ENCODE data around the gene ZNF710. TPM values are rescaled to one million over a fixed set of nuclear protein-coding genes. Genes with fewer than 3 reads are reported as not detected.

The ZNF710 gene
- total RNA-seq, 1 experiment from 2014 or later, result 10.0 TPM

DNA sequence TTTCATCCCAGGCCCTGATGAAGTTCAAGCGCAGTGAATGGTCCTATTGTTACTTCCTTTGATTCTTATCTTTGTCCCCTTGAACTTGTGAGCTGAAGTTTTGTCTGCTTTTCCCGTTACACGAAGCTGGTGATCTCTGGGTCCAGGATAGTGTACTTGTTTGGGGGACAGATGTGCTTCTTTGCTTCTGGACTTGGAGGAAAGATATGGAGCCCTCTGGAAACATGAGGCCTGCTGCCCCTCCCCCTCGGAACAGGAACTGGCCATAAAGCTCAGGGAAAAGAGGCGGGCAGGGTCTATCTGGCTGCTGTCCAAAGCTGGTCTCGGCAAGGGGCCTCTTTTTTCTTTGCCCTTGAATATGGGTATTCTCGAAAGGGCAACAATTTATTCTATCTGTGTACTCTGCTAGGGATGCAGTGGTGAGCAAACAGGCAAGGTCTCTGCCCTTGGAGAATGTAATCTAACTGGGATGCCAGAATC lies 53.5 kb downstream of the ZNF710 start (continued):
- TF ChIP-seq, protein P1, sequence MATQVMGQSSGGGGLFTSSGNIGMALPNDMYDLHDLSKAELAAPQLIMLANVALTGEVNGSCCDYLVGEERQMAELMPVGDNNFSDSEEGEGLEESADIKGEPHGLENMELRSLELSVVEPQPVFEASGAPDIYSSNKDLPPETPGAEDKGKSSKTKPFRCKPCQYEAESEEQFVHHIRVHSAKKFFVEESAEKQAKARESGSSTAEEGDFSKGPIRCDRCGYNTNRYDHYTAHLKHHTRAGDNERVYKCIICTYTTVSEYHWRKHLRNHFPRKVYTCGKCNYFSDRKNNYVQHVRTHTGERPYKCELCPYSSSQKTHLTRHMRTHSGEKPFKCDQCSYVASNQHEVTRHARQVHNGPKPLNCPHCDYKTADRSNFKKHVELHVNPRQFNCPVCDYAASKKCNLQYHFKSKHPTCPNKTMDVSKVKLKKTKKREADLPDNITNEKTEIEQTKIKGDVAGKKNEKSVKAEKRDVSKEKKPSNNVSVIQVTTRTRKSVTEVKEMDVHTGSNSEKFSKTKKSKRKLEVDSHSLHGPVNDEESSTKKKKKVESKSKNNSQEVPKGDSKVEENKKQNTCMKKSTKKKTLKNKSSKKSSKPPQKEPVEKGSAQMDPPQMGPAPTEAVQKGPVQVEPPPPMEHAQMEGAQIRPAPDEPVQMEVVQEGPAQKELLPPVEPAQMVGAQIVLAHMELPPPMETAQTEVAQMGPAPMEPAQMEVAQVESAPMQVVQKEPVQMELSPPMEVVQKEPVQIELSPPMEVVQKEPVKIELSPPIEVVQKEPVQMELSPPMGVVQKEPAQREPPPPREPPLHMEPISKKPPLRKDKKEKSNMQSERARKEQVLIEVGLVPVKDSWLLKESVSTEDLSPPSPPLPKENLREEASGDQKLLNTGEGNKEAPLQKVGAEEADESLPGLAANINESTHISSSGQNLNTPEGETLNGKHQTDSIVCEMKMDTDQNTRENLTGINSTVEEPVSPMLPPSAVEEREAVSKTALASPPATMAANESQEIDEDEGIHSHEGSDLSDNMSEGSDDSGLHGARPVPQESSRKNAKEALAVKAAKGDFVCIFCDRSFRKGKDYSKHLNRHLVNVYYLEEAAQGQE (IDR thresholded peaks at IDR 0.05; ENCODE audit: low read depth), result no peak
- TF ChIP-seq, protein P2, sequence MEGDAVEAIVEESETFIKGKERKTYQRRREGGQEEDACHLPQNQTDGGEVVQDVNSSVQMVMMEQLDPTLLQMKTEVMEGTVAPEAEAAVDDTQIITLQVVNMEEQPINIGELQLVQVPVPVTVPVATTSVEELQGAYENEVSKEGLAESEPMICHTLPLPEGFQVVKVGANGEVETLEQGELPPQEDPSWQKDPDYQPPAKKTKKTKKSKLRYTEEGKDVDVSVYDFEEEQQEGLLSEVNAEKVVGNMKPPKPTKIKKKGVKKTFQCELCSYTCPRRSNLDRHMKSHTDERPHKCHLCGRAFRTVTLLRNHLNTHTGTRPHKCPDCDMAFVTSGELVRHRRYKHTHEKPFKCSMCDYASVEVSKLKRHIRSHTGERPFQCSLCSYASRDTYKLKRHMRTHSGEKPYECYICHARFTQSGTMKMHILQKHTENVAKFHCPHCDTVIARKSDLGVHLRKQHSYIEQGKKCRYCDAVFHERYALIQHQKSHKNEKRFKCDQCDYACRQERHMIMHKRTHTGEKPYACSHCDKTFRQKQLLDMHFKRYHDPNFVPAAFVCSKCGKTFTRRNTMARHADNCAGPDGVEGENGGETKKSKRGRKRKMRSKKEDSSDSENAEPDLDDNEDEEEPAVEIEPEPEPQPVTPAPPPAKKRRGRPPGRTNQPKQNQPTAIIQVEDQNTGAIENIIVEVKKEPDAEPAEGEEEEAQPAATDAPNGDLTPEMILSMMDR (IDR thresholded peaks at IDR 0.05 in 2 of 3, conservative IDR thresholded peaks at IDR 0.05 in 1 of 3; ENCODE audit: borderline replicate concordance in 1 of 3, insufficient read depth in 1 of 3, low read depth in 2 of 3, low read length in 2 of 3), result no peak

DNA sequence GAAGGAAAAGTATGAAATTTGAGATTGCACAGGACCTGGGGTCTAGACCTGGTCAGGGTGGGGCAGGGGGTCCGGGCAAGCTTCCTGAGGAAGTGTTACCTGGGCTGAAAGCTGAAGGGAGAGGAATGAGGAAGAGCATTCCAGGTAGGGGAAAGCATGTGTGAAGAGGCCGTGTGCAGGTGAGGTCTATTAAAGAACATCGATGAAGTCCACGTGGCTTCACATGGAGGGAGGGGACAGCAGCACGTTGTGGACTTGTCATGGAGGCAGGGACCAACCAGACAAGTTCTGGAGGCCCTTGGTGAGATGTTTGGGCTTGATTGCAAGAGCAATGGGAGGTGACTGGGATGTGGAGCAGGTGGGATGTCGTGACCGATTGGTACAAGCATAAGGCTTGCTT lies 54.1 kb downstream of the ZNF710 start:
- H3K4me2 ChIP-seq (ENCODE audit: low read length), result no peak overlapping the region
- ChIA-PET POLR2A (interaction anchor here (0.6 kb wide), 1 partner anchor 134 kb away, joined by 4 read pairs; no protein-coding TSS in a partner anchor), CTCF (no interaction called here), RAD21 (ENCODE audit: low non-redundant PET in 1 of 2, low total read pairs in 2 of 2, uncharacterized antibody in 2 of 2, unreplicated experiment in 2 of 2) (no interaction called here)
- no peaks in the 10 kb centered on the region for H3K9me2 ChIP-seq (ENCODE audit: insufficient read depth)
- H3K4me1 ChIP-seq (ENCODE audit: control insufficient read depth in 1 of 2, insufficient read depth in 2 of 2, low read length in 2 of 2), result peaks cover 0 to 9% of the 10 kb centered on the region in 2 experiments; a peak in 1 of 4 replicates
- no peaks in the 10 kb centered on the region for H3K9me3 ChIP-seq (ENCODE audit: control insufficient read depth in 1 of 2, insufficient read depth in 1 of 2, low read depth in 1 of 2, low read length in 2 of 2)
- no peaks in the 10 kb centered on the region for H3K79me2 ChIP-seq (ENCODE audit: insufficient read depth, low read length)
- intact Hi-C loops (cut with micrococcal nuclease), result no loop called here
- no peak for DNase-seq (ENCODE audit: low read depth, low spot score)
- TF ChIP-seq, protein P3, sequence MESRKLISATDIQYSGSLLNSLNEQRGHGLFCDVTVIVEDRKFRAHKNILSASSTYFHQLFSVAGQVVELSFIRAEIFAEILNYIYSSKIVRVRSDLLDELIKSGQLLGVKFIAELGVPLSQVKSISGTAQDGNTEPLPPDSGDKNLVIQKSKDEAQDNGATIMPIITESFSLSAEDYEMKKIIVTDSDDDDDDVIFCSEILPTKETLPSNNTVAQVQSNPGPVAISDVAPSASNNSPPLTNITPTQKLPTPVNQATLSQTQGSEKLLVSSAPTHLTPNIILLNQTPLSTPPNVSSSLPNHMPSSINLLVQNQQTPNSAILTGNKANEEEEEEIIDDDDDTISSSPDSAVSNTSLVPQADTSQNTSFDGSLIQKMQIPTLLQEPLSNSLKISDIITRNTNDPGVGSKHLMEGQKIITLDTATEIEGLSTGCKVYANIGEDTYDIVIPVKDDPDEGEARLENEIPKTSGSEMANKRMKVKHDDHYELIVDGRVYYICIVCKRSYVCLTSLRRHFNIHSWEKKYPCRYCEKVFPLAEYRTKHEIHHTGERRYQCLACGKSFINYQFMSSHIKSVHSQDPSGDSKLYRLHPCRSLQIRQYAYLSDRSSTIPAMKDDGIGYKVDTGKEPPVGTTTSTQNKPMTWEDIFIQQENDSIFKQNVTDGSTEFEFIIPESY (IDR thresholded peaks at IDR 0.05; ENCODE audit: extremely low read depth, insufficient replicate concordance, low read length), result no peak
- TF ChIP-seq TCF7L2 (IDR thresholded peaks at IDR 0.05; ENCODE audit: borderline replicate concordance, extremely low read depth, insufficient read depth, insufficient read length) (no peak), ZFX (IDR thresholded peaks at IDR 0.05) (no peak), CEBPB (IDR thresholded peaks at IDR 0.05; ENCODE audit: low read depth) (no peak), ZNF274 (IDR thresholded peaks at IDR 0.05; ENCODE audit: low read depth, low read length) (no peak), POLR2A (IDR thresholded peaks at IDR 0.05; ENCODE audit: borderline replicate concordance, extremely low read depth, insufficient read depth, insufficient read length) (no peak)
- TF ChIP-seq, protein P4, sequence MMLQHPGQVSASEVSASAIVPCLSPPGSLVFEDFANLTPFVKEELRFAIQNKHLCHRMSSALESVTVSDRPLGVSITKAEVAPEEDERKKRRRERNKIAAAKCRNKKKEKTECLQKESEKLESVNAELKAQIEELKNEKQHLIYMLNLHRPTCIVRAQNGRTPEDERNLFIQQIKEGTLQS (IDR thresholded peaks at IDR 0.05), result no peak
- no peak overlapping the region for H3K27ac ChIP-seq (ENCODE audit: low read depth, low read length)
- H3K4me3 ChIP-seq (replicated peaks in 1 of 2; ENCODE audit: low read depth in 1 of 2, low read length in 2 of 2), result no peak overlapping the region
- no peaks in the 10 kb centered on the region for H4K20me1 ChIP-seq (ENCODE audit: insufficient read depth)
- H3K9ac ChIP-seq (ENCODE audit: low read length), result no peak overlapping the region
- H3K36me3 ChIP-seq (ENCODE audit: control insufficient read depth in 1 of 2, insufficient read depth in 2 of 2, low read length in 2 of 2), result no peaks in the 10 kb centered on the region
- BruUV-seq (replicated peaks), result no TSS peak
- no peak overlapping the region for H2AFZ ChIP-seq (ENCODE audit: low read depth, low read length, poor library complexity, severe bottlenecking)
- no peaks in the 10 kb centered on the region for H3K27me3 ChIP-seq (ENCODE audit: insufficient read depth, low read length)
- no peak for ATAC-seq
